SHP77 treated with DMSO at 0.1 percent for 48 hours (cell line): Measurements from ENCODE around the gene AP2A2.

ENCODE experiments used
- DNase-seq: peaks from one replicate; lab custom pipeline; 2025; lab: John Stamatoyannopoulos, UW

The AP2A2 gene

GRCh38 chr11:1030086-1030485 lies 104.4 kb downstream of the AP2A2 start:
- DNase-seq, result no peak

GRCh38 chr11:1030556-1030955 lies 104.9 kb downstream of the AP2A2 start:
- no peak for DNase-seq

GRCh38 chr11:1031121-1031899 lies 105.6 kb downstream of the AP2A2 start:
- DNase-seq, result no peak

DNA sequence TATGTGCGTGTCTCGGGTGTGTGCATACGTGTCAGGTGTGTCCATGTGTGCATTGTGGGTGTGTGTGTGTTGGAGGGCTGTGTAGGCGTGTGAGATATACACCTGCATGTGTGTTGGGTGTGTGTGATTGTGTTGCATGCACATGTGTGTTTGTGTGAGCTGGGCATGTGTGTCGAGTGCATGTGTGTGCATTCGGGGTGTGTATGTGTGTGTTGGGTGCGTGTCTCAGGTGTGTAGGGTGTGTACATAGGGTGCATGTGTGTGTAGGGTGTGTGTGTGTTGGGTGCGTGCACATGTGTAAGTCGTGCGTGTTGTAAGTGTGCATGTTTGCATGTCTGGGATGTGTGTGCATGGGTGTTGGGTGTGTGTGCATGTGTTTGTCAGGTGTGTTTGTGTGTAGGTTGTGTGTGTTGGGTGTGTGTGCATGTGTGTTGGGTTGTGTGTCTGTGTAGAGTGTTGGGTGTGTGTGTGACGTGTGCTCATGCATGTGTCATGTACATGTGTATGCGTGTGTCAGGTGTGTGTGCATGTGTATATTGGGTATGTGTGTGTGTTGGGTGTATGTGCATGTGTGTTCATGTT lies 106.7 kb downstream of the AP2A2 start:
- DNase-seq, result no peak

GRCh38 chr11:1033016-1033798 lies 107.5 kb downstream of the AP2A2 start:
- DNase-seq, result no peak

DNA sequence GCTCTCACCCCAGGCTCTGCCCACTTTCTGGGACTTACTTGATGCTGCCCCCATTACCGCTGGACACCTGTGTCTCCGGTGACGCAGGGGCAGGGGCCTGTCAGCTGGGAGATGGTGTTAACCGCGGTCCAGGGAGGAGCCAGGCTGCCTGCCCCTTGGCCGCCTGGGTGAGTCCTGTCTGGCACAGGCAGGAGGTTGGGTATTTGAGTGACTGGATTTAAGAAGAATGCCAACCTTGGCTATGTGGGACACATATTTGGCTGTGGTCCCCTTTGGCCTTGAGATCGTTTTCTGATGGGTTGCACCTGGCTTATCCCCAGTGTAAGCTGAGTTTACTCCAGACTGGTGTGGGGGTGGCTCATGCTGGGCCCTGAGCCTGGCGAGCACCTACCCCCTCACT lies 108.3 kb downstream of the AP2A2 start:
- DNase-seq, result no peak

DNA sequence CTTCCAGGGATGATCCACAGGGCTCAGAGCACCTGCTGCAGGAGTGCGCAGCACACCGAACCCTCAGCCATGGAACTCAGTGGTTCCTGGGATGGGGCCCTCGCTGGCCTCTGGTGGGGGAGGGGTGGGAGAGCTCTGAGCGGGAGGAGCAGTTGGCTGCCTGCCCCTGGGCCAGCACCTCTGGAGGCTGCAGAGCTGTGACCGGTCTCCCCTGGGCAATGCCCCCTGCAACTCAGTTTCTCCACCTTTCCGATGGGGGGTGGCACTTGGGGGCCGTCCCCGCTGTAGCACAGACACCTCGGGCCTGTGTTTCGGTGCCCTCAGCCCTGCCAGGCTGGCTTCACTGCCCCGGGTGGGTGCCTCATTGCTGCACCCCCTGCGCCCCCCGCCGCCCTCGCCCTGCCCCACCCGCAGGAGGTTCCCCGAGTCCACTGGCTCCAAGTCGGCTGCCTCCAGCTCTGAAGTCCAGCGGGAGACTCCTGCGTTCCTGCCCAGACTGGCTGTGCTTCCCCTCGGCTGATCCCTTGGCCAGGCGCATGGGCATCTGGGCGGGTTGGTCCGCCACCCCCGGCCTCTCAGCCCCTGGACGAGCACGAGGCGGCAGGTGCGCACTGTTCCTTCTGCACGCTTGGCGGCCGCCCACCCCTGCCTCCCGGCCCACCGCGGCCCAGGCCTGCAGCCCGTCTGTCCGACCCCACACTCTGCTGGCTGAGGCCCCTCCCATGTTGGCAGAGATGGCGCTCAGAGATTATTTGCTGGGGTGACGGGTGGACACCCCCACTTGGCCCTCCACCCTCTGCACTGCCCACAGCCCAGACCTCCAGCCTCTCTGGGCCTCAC lies 109.0 kb downstream of the AP2A2 start:
- no peak for DNase-seq

- DNase-seq, result no peak
Measured at GRCh38 chr11:1035577-1036283, 110.1 kb downstream of the AP2A2 start.

GRCh38 chr11:1036303-1036923 lies 110.7 kb downstream of the AP2A2 start, which contains the start of gene MUC6:
TSS of gene MUC6 (minus strand) at chr11:1036718. CDS start at chr11:1036655, 63 bp downstream.
- no peak for DNase-seq

- DNase-seq, result no peak
Measured at GRCh38 chr11:1036931-1037330, 111.3 kb downstream of the AP2A2 start.

DNA sequence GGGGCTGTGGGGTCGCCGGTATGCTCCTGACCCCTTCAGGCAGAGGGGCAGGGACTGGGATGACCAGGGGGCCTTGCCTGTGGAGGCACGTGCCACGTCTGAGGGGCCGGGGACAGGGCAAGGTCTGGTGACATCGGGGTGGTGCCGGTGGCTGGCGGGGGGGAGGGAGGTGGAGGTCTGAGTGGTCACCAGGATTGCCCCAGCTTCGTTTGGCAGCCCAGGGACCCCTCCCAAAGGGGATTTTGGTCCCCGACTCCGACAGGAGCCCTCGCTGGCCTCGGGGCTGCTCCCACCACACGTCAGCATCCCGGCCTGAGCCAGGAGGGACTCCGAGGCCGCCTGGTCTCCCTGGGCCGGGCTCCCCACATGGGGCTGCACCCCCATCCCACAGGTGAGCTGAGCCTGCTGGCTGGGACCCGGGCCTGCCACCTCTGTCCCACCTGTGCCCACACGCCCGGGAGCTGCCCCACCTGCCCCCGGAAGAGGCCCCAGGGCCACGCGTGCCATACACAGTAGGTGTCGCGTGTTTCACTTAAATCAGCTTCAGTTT lies 111.9 kb downstream of the AP2A2 start:
- DNase-seq, result no peak

DNA sequence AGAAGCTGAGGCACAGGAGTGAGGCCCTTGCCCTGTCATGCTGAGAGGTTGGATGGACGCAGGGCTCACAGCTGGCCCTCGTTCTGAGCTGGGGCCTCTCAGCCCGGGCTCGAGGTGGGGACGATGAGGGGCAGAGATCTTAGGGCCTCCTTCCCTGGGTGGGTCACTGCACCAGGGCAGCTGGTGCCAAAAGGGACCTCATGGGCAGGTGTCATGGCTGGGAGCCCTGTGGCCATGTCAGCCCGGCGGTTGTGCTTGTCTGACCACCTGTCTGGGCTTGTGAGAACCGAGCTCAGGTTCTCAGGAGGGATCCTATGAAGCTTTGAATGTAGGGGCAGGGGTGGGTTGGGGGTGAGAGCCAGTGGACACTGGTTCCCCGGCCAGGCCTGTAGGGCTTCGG lies 112.7 kb downstream of the AP2A2 start:
- DNase-seq, result no peak

DNA sequence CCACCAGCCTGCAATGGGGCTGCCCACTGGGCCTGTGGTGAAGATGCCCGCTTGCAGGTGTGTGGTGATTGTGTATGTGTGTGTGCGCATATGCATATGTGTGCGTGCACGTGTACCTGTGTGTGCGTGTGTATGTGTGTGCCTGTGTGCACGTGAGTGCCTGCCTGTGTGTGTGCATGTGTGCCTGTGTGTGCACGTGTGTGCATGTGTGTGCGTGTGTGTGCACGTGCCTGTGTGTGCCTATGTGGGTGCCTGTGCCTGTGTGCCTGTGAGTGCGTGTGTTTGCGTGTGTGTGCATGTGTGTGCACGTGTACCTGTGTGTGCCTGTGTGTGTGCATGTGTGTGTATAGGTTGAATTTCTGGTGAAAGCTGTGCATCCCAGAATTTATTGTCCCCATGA lies 113.3 kb downstream of the AP2A2 start:
- no peak for DNase-seq

- DNase-seq, result no peak
Measured at GRCh38 chr11:1039481-1040427, 114.1 kb downstream of the AP2A2 start.

DNA sequence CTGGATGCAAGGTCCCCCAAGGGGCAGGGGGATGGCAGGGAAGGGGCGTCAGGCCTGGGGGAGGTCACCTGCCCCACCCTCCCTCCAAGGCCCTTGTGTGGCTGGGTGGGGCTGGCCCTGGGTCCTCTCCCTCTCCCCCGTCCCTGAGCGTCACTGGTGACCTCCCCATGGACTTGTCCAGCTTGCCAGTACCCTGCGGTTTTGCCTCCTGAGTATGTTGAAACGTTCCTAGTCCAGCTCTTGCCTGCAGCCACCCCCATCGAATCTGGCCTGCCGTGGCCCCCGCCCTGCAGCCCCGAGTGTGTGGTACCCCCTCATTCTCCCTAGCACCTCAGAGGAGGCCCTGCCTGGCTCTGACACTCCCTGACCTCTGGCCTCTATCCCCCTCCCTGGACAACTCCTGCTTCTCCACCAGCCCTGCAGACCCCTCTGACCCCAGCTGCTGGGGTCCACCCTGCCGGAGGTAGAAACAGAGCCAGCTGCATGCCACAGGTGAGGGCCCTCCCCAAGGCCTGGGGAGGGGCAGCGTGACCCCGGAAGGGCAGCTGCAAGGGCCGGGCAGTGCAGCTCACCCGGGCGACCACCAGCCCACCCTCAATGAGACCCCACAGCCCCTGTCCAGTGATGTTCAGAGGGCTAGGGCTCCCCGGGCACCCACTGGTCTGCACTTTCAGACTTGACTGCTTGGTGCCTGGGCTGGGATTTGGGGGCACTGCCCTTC lies 114.9 kb downstream of the AP2A2 start:
- no peak for DNase-seq

GRCh38 chr11:1041149-1041467 lies 115.4 kb downstream of the AP2A2 start:
- DNase-seq, result no peak

DNA sequence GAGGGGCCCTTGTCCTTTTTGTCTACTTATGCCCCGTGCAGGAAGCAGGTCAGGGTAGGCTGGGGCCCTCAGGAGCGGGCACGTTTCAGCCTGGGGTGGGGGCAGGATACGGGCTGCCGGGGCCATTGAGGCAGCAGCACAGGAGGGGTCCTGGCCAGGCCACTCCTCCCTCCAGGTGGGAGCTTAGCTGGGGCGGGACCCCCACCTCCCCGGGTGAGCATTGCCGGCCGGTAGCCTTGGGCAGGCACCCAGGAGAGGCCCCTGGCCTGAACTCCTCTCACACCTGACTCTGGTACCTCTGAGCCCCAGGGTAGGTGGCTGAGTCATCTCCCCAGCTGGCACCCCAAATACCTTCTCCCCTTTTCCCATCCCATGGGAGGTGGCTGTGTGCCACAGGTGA lies 115.8 kb downstream of the AP2A2 start:
- DNase-seq, result no peak

DNA sequence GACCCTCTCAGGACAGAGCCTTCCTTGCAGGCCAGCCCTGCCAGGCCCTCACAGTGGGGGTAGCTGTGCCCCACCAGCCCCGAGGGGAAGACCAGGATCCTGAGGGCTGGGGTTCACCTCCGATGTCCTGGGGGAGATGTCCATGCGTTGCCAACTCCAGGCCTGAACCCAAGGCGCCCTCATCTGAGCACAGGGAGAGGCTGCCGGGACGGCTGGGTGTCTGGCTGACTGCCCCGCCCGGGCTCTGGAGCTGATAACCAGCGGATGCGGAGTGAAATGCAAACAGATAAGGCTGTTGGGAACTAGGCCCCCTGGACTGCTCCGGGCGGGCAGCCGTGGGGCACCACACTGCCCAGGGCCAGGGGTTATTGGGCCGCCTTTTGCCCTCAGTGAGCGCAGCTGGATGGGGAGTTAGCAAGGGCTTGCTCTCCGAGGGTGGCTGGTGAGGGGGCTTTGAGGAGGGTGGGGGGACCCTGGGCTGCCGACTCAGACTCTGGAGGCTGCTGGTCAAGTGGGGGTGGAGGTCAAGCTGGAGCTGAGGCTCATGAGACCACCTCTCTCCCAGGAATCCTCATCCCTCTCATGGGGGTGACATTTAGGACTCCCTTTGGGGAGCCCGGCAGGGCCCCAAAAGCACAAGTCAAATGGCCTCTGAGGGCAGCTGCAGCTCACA lies 116.4 kb downstream of the AP2A2 start:
- no peak for DNase-seq
